Mesenchymal stem cell (in vitro differentiated cells and primary cell): Measurements from ENCODE around the gene FRZB.

Source experiments
- DNase-seq: peaks from one replicate; pipeline ENCODE4 v3.0.0-alpha.2; 2013
- H2AFZ ChIP-seq: one replicate; pipeline ENCODE4 v1.6.1; 2013; ENCODE audit warnings: low read depth, mild to moderate bottlenecking, control low read depth, inconsistent platforms, low read length, moderate library complexity
- H2AK5ac ChIP-seq: 2 replicates; pipeline ENCODE4 v1.6.1; 2013; ENCODE audit warnings: low read length, moderate library complexity, mild to moderate bottlenecking, inconsistent platforms; ENCODE audit not compliant: severe bottlenecking
- H2BK120ac ChIP-seq: one replicate; pipeline ENCODE4 v1.6.1; 2013; ENCODE audit warnings: low read depth, mild to moderate bottlenecking, inconsistent platforms, low read length, moderate library complexity
- H2BK12ac ChIP-seq, 2 experiments: one replicate each; pipeline ENCODE4 v1.6.1; 2013; ENCODE audit warnings: inconsistent platforms in 2 of 2, low read length in 2 of 2, mild to moderate bottlenecking in 2 of 2, moderate library complexity in 2 of 2, control low read depth in 1 of 2
- H2BK15ac ChIP-seq: one replicate; pipeline ENCODE4 v1.6.1; 2013; ENCODE audit warnings: mild to moderate bottlenecking, low read depth, inconsistent platforms; ENCODE audit not compliant: poor library complexity, severe bottlenecking
- H2BK5ac ChIP-seq: 2 replicates; pipeline ENCODE4 v1.6.1; 2013; ENCODE audit warnings: low read depth, mild to moderate bottlenecking, low read length, control low read depth, inconsistent platforms; ENCODE audit not compliant: poor library complexity, severe bottlenecking
- H3K14ac ChIP-seq, 2 experiments: one replicate each; pipeline ENCODE4 v1.6.1; 2013; ENCODE audit warnings: inconsistent platforms in 2 of 2, low read length in 2 of 2, control low read depth in 1 of 2, mild to moderate bottlenecking in 1 of 2, moderate library complexity in 1 of 2
- H3K18ac ChIP-seq, 2 experiments: one replicate each; pipeline ENCODE4 v1.6.1; 2013; ENCODE audit warnings: inconsistent platforms in 2 of 2, low read length in 2 of 2, control low read depth in 1 of 2, low read depth in 1 of 2, mild to moderate bottlenecking in 1 of 2
- H3K23ac ChIP-seq, 2 experiments: one replicate each; pipeline ENCODE4 v1.6.1; 2013; ENCODE audit warnings: inconsistent platforms in 2 of 2, low read length in 2 of 2, mild to moderate bottlenecking in 2 of 2, moderate library complexity in 2 of 2, control low read depth in 1 of 2
- H3K27ac ChIP-seq: 2 replicates; pipeline ENCODE4 v1.5.1; 2013; ENCODE audit warnings: mild to moderate bottlenecking, moderate library complexity, low read length, control low read depth, inconsistent platforms; ENCODE audit not compliant: poor library complexity, severe bottlenecking
- H3K27me3 ChIP-seq, 2 experiments: 2 replicates each; pipeline versions ENCODE4 v1.6.1 to v1.7.0; 2013; ENCODE audit warnings: low read length in 2 of 2, mild to moderate bottlenecking in 2 of 2, moderate library complexity in 2 of 2, control low read depth in 1 of 2, inconsistent platforms in 1 of 2; ENCODE audit not compliant: control insufficient read depth in 1 of 2, insufficient read depth in 1 of 2
- H3K36me3 ChIP-seq, 2 experiments: 2 replicates each; pipeline versions ENCODE4 v1.6.1 to v1.7.0; 2013; ENCODE audit warnings: low read length in 2 of 2, control low read depth in 1 of 2, inconsistent platforms in 1 of 2, low read depth in 1 of 2, mild to moderate bottlenecking in 1 of 2; ENCODE audit not compliant: insufficient read depth in 2 of 2, control insufficient read depth in 1 of 2
- H3K4ac ChIP-seq, 2 experiments: one replicate each; pipeline ENCODE4 v1.6.1; 2013; ENCODE audit warnings: inconsistent platforms in 2 of 2, low read length in 2 of 2, mild to moderate bottlenecking in 2 of 2, moderate library complexity in 2 of 2, control low read depth in 1 of 2, low read depth in 1 of 2
- H3K4me1 ChIP-seq: 2 replicates; pipeline ENCODE4 v1.6.1; 2013; ENCODE audit warnings: low read depth, low read length, control low read depth; ENCODE audit not compliant: control insufficient read depth, insufficient read depth
- H3K4me2 ChIP-seq: 2 replicates; pipeline ENCODE4 v1.6.1; 2013; ENCODE audit warnings: low read length, mild to moderate bottlenecking, inconsistent platforms; ENCODE audit not compliant: poor library complexity, severe bottlenecking
- H3K4me3 ChIP-seq, 2 experiments: 2 replicates each; pipeline versions ENCODE4 v1.5.1 to v1.7.0; 2013; ENCODE audit warnings: low read length in 2 of 2, mild to moderate bottlenecking in 2 of 2, control low read depth in 1 of 2, low read depth in 1 of 2; ENCODE audit not compliant: insufficient read depth in 1 of 2
- H3K79me1 ChIP-seq: replicated peaks from 2 replicates; pipeline ENCODE4 v1.6.1; 2013; ENCODE audit warnings: mild to moderate bottlenecking, control low read depth, low read length, inconsistent platforms; ENCODE audit not compliant: poor library complexity, severe bottlenecking
- H3K9ac ChIP-seq: 2 replicates; pipeline ENCODE4 v1.7.0; 2013; ENCODE audit warnings: mild to moderate bottlenecking, low read length, moderate library complexity
- H3K9me3 ChIP-seq: 2 replicates; pipeline ENCODE4 v1.7.0; 2013; ENCODE audit warnings: mild to moderate bottlenecking, low read length; ENCODE audit not compliant: control insufficient read depth
- H4K8ac ChIP-seq: one replicate; pipeline ENCODE4 v1.6.1; 2013; ENCODE audit warnings: inconsistent platforms, mild to moderate bottlenecking, low read length, moderate library complexity
- H4K91ac ChIP-seq: one replicate; pipeline ENCODE4 v1.6.1; 2013; ENCODE audit warnings: mild to moderate bottlenecking, low read length, inconsistent platforms
- WGBS: methylation state at CpG from one replicate; pipeline ENCODE4 v1.1.7; 2013; ENCODE audit warnings: mixed read lengths; 5-methylcytosine and 5-hydroxymethylcytosine counted together

The FRZB gene

GRCh38 chr2:182814804-182815203 lies 51.6 kb downstream of the FRZB start:
- Histone ChIP-seq H3K4me1 (no peaks in the 10 kb centered on the region), H3K4me2 (no peak overlapping the region), H3K27ac (no peak overlapping the region), H3K9me3 (no peaks in the 10 kb centered on the region), H3K4me3 (no peak overlapping the region), H4K91ac (peak overlapping the region; percentile 22), H2BK12ac (no peak overlapping the region), H3K9ac (no peak overlapping the region), H3K27me3 (peaks cover 5 to 22% of the 10 kb centered on the region in 2 experiments), H4K8ac (no peak overlapping the region), H3K14ac (peak overlapping the region in 1 of 2 experiments; percentile 22), H2BK5ac (no peak overlapping the region), H3K4ac (no peak overlapping the region), H2AK5ac (no peak overlapping the region), H3K36me3 (no peaks in the 10 kb centered on the region), H2BK15ac (no peak overlapping the region), H2BK120ac (no peak overlapping the region), H3K18ac (peak overlapping the region in 1 of 2 experiments; percentile 2), H3K79me1 (no peaks in the 10 kb centered on the region), H3K23ac (no peak overlapping the region), H2AFZ (no peak overlapping the region)
- DNase-seq, result no peak
- 88% methylated on average over 3 of the region's 3 CpGs for WGBS

DNA sequence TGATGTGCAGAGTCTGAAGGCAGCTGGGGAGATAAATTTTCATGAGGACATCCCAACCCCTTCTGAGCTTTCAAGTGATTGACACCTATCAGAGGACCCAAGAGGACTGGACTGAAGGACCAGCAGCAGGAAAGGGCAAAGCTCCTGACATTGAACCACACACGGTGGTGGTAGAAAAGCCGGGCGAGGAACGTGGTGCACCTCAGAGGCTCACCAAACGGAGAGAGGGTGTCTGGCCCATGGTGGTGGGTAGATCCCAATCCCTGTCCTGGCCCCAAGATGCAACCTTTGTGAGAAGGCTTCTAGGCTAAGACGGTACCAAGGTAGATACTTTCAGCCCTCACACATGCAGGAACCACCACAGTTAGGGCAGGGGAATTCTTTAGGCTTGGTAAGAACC lies 52.1 kb downstream of the FRZB start:
- Histone ChIP-seq H3K4me3 (no peak overlapping the region), H2BK12ac (no peak overlapping the region), H3K79me1 (no peaks in the 10 kb centered on the region), H2BK120ac (no peak overlapping the region), H3K4me1 (no peaks in the 10 kb centered on the region), H3K9ac (no peak overlapping the region), H2AFZ (no peak overlapping the region), H4K8ac (no peak overlapping the region), H3K36me3 (no peaks in the 10 kb centered on the region), H2BK5ac (no peak overlapping the region), H4K91ac (no peak overlapping the region), H3K18ac (peak overlapping the region in 1 of 2 experiments; percentile 2), H3K23ac (no peak overlapping the region), H3K14ac (no peak overlapping the region), H3K27ac (no peak overlapping the region), H3K9me3 (no peaks in the 10 kb centered on the region), H2AK5ac (no peak overlapping the region), H3K4ac (no peak overlapping the region), H2BK15ac (peak overlapping the region; percentile 44), H3K4me2 (no peak overlapping the region), H3K27me3 (peaks cover 5 to 22% of the 10 kb centered on the region in 2 experiments)
- no peak for DNase-seq
- 82% methylated on average over 6 of the region's 6 CpGs for WGBS

DNA sequence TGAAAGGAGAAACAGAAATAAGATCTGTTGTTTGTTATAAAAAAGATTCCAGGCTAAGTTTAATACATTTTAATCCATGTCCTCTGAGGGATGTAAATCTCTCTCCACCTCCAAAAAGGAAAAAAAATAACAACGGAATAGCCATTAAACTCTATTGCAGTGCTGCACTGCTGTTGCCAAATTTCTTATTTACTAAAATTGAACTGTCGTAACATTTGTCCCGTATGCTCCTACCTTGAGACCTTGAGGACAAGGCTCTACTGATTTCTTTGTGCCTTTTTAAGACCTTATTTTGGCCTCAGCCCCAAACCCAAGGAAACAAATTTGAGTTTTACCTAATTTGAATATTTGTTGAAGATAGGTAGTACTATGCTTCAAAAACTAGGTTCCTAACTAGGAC lies 56.4 kb downstream of the FRZB start:
- H4K8ac ChIP-seq, result no peak overlapping the region
- no peak overlapping the region for H3K18ac ChIP-seq
- no peak for DNase-seq
- no peak overlapping the region for H4K91ac ChIP-seq
- H3K4ac ChIP-seq, result no peak overlapping the region
- H3K14ac ChIP-seq, result no peak overlapping the region
- H3K4me1 ChIP-seq, result no peaks in the 10 kb centered on the region
- no peak overlapping the region for H3K27ac ChIP-seq
- H3K4me3 ChIP-seq, result no peak overlapping the region
- no peak overlapping the region for H2BK5ac ChIP-seq
- no peak overlapping the region for H2AK5ac ChIP-seq
- no peaks in the 10 kb centered on the region for H3K9me3 ChIP-seq
- H2BK15ac ChIP-seq, result no peak overlapping the region
- no peak overlapping the region for H2AFZ ChIP-seq
- H3K23ac ChIP-seq, result no peak overlapping the region
- H2BK120ac ChIP-seq, result no peak overlapping the region
- H3K36me3 ChIP-seq, result no peaks in the 10 kb centered on the region
- H3K4me2 ChIP-seq, result no peak overlapping the region
- no peaks in the 10 kb centered on the region for H3K79me1 ChIP-seq
- 97% methylated on average over 3 of the region's 3 CpGs for WGBS
- H3K9ac ChIP-seq, result no peak overlapping the region
- H3K27me3 ChIP-seq, result peaks cover 5 to 22% of the 10 kb centered on the region in 2 experiments
- no peak overlapping the region for H2BK12ac ChIP-seq

DNA sequence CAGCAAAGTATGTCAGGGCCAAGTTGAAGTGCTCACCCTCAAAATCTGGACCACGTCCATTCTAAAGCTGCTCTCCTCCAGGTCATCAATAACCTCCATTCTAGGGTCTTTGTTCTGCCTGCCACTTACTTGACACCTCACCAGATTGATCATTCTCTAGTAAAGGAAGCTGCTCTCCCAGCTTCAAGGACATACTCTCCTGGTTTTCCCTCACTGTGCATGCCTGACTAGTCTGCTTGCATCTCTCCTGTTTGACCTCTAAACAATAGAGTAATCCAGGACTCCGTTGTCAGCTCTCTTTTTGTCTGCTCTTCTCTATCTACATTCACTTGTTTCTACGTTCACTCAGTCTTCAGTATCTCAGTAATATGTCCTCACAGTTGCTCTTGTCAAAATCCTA lies 59.1 kb downstream of the FRZB start:
- Histone ChIP-seq H3K18ac (no peak overlapping the region), H2BK5ac (no peak overlapping the region), H3K4ac (no peak overlapping the region), H3K9me3 (no peaks in the 10 kb centered on the region), H2BK15ac (no peak overlapping the region), H3K4me3 (no peak overlapping the region), H3K36me3 (no peaks in the 10 kb centered on the region), H2AFZ (no peak overlapping the region), H3K23ac (no peak overlapping the region), H4K91ac (no peak overlapping the region), H3K4me2 (no peak overlapping the region), H3K27me3 (peaks cover 5 to 9% of the 10 kb centered on the region in 2 experiments), H2BK12ac (no peak overlapping the region), H3K14ac (no peak overlapping the region), H3K9ac (no peak overlapping the region), H4K8ac (no peak overlapping the region), H3K4me1 (no peaks in the 10 kb centered on the region), H2AK5ac (no peak overlapping the region), H3K27ac (no peak overlapping the region), H2BK120ac (no peak overlapping the region), H3K79me1 (no peaks in the 10 kb centered on the region)
- 69% methylated on average over 3 of the region's 3 CpGs for WGBS
- no peak for DNase-seq
